Esophagus squamous epithelium (tissue), 4 donors: ENCODE measurements around the gene KRT8.
A peak's percentile ranks its signal among the peaks of the same experiment; 100 is the strongest.

ENCODE experiments used
- POLR2A ChIP-seq, 4 donors: fragments of 450-650 bp; IDR thresholded peaks; one replicate each; pipeline ENCODE4 v1.6.1; 2017; ENCODE audit warnings: antibody characterized with exemption in 4 of 4, mild to moderate bottlenecking in 4 of 4, moderate library complexity in 3 of 4
- TF ChIP-seq, protein P1 (sequence below), 6 experiments: fragments of 450-650 bp in 4 of 6; fragments of 200-600 bp in 2 of 6; sonication (generic) in 2 of 6; IDR thresholded peaks; one replicate each; pipeline ENCODE4 v1.5.1; 2016 to 2019; ENCODE audit warnings: antibody characterized with exemption in 6 of 6, mild to moderate bottlenecking in 4 of 6, moderate library complexity in 4 of 6

DNA sequence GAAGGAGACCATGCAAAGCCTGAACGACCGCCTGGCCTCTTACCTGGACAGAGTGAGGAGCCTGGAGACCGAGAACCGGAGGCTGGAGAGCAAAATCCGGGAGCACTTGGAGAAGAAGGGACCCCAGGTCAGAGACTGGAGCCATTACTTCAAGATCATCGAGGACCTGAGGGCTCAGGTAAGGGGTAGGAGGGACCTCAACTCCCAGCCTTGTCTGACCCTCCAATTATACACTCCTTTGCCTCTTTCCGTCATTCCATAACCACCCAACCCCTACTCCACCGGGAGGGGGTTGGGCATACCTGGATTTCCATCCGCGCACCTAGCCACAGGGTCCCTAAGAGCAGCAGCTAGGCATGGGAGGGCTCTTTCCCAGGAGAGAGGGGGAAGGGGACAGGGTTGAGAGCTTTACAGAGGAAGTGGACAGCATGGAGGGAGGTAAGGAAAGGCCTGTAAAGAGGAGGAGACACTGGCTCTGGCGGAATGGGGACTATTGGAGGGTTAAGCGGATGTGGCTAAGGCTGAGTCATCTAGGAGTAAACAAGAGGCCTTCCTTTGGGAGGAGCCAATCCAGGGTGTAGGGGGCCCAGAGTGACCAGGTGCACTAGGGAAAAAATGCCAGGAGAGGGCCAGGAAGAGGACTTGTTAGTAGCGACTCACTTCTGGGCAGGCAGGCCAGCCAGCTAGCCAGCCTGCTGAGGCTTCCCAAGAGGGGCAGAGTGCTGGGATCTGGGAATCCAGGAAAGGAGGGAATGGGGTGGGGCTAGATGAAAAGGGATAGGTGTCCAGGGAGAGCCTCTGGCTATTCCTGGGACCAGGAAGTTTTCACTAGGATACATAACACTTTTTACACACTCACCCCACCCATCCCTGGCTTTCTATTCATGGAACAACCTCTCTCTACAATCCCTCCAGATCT, 44.8 kb upstream of the KRT8 start:
- TF ChIP-seq, protein P1, sequence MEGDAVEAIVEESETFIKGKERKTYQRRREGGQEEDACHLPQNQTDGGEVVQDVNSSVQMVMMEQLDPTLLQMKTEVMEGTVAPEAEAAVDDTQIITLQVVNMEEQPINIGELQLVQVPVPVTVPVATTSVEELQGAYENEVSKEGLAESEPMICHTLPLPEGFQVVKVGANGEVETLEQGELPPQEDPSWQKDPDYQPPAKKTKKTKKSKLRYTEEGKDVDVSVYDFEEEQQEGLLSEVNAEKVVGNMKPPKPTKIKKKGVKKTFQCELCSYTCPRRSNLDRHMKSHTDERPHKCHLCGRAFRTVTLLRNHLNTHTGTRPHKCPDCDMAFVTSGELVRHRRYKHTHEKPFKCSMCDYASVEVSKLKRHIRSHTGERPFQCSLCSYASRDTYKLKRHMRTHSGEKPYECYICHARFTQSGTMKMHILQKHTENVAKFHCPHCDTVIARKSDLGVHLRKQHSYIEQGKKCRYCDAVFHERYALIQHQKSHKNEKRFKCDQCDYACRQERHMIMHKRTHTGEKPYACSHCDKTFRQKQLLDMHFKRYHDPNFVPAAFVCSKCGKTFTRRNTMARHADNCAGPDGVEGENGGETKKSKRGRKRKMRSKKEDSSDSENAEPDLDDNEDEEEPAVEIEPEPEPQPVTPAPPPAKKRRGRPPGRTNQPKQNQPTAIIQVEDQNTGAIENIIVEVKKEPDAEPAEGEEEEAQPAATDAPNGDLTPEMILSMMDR (IDR thresholded peaks at IDR 0.05), result peak in 1 of 6 experiments; percentile 2
- TF ChIP-seq POLR2A (IDR thresholded peaks at IDR 0.05), result peak in 1 of 4 donors; percentile 62
